Measurements from ENCODE around the gene PDE4C. TPM values are rescaled to one million over a fixed set of nuclear protein-coding genes. Genes with fewer than 3 reads are reported as not detected.

PDE4C gene
- total RNA-seq, 4 donors from 2014 or later, result under 0.01 to 0.60 (median 0.59) TPM; not detected in 1

GRCh38 chr19:18262144-18262543 is 35.9 kb upstream of the PDE4C start:
- Histone ChIP-seq H3K9me3 (no peaks in the 10 kb centered on the region), H3K27ac (no peak overlapping the region), H3K4me3 (no peak overlapping the region), H3K4me1 (peaks cover 0 to 12% (median 0%) of the 10 kb centered on the region in 4 donors), H3K27me3 (no peaks in the 10 kb centered on the region), H3K36me3 (peaks cover 3 to 88% (median 13%) of the 10 kb centered on the region in 3 donors)
- DNase-seq (ENCODE audit: low spot score in 2 of 2), result no peak
- TF ChIP-seq POLR2A (IDR thresholded peaks at IDR 0.05) (no peak), EP300 (IDR thresholded peaks at IDR 0.05) (no peak), CTCF (IDR thresholded peaks at IDR 0.05) (no peak)

DNA sequence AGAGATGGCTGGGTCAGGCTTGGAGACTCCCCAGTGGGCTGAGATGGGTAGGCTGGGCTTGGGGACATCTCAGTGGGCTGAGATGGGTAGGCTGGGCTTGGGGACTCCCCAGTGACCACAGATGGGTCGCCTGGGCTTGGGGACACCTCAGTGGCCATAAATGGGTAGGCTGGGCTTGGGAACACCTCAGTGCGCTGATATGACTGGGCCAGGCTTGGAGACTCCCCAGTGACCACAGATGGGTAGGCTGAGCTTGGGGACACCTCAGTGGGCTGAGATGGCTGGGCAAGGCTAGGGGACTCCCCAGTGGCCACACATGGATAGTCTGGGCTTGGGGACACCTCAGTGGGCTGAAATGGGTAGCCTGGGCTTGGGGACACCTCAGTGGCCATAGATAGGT is 35.2 kb upstream of the PDE4C start:
- 86 to 100% methylated on average over 1 to 2 of the region's 2 CpGs for WGBS, 2 donors
- peaks cover 0 to 12% (median 0%) of the 10 kb centered on the region in 4 donors for H3K4me1 ChIP-seq
- no peak overlapping the region for H3K27ac ChIP-seq
- H3K9me3 ChIP-seq, result no peaks in the 10 kb centered on the region
- no peaks in the 10 kb centered on the region for H3K27me3 ChIP-seq
- TF ChIP-seq CTCF (IDR thresholded peaks at IDR 0.05), result no peak
- TF ChIP-seq EP300 (IDR thresholded peaks at IDR 0.05), result no peak
- no peak for TF ChIP-seq POLR2A (IDR thresholded peaks at IDR 0.05)
- peaks cover 3 to 88% (median 7%) of the 10 kb centered on the region in 3 donors for H3K36me3 ChIP-seq
- H3K4me3 ChIP-seq, result no peak overlapping the region
- DNase-seq (ENCODE audit: low spot score in 2 of 2), result no peak

- no peak for TF ChIP-seq CTCF (IDR thresholded peaks at IDR 0.05)
- no peak for TF ChIP-seq EP300 (IDR thresholded peaks at IDR 0.05)
- no peak for TF ChIP-seq POLR2A (IDR thresholded peaks at IDR 0.05)
- peaks cover 0 to 8% of the 10 kb centered on the region in 2 donors for H3K27me3 ChIP-seq
- no peak for DNase-seq (ENCODE audit: low spot score in 2 of 2)
- 94 to 96% methylated on average over 3 to 4 of the region's 4 CpGs for WGBS, 2 donors
- peaks cover 0 to 74% (median 0%) of the 10 kb centered on the region in 3 donors for H3K36me3 ChIP-seq
- H3K9me3 ChIP-seq, result no peaks in the 10 kb centered on the region
- no peak overlapping the region for H3K4me3 ChIP-seq
- peaks cover 0 to 19% (median 0%) of the 10 kb centered on the region in 4 donors for H3K4me1 ChIP-seq
- H3K27ac ChIP-seq, result no peak overlapping the region
These were observed 33.7 kb upstream of the PDE4C start for GRCh38 chr19:18259893-18260292.

DNA sequence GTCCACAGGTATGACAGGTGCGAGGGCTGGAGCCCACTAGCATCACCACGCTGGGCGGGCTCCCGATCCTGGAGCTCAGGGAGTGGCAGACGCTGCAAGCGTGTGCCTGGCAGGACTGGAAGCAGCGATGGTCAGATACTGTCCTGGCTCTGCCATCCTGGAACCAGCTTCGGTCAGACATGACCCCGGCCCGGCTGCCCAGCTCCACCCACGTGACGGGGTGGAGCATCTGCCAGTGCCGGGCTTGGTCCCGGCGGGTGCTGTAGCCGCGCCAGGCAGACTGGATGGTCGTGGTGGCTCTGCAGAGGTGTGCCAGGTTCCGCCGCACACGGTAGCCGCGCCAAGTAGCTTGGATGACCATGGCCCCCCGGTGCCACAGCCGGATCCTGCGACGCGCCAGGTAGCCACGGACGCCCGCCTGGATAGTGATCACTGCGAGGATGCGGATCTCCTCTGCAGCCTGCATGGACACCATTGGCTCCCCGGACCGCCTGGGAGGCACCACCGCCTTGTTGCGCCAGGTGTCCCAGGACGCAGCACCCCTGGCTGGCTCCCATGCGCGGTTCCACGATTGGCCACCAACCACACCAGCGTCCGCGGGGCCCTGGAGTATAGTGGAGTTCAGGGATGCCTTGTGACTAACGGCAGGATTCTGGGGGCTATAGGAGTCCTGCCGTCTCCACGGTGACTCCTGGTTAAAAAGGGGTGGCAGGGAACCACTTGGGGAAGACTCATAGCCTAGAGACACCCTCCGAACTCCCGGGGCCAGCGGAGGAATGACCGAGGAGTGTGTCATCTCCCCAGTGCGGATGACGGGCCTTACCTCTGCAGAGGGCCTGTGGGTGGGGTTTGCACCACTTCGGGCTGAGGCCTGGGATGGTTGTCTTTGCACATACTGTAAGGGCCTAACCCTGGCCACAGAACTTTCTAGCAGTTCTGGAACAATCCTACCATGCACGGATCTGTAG is 31.5 kb upstream of the PDE4C start:
- DNase-seq (ENCODE audit: low spot score in 2 of 2), result no peak
- peaks cover 0 to 18% of the 10 kb centered on the region in 2 donors for H3K27me3 ChIP-seq
- peaks cover 0 to 19% (median 0%) of the 10 kb centered on the region in 4 donors for H3K4me1 ChIP-seq
- peaks cover 0 to 53% (median 0%) of the 10 kb centered on the region in 3 donors for H3K36me3 ChIP-seq
- 86 to 87% methylated on average over 31 to 45 of the region's 55 CpGs for WGBS, 2 donors
- no peaks in the 10 kb centered on the region for H3K9me3 ChIP-seq
- no peak for TF ChIP-seq CTCF (IDR thresholded peaks at IDR 0.05)
- TF ChIP-seq POLR2A (IDR thresholded peaks at IDR 0.05), result no peak
- TF ChIP-seq EP300 (IDR thresholded peaks at IDR 0.05), result no peak
- no peak overlapping the region for H3K4me3 ChIP-seq
- H3K27ac ChIP-seq, result no peak overlapping the region

Data from tibial nerve (tissue), 4 donors.